ENCODE results near the gene SLC6A4. TPM values are rescaled to one million over a fixed set of nuclear protein-coding genes. Genes with fewer than 3 reads are reported as not detected.

Gene SLC6A4
- polyA plus RNA-seq, 1 of the 3 experiments (the other 2 are of a cell fraction) = 0.12 TPM

DNA sequence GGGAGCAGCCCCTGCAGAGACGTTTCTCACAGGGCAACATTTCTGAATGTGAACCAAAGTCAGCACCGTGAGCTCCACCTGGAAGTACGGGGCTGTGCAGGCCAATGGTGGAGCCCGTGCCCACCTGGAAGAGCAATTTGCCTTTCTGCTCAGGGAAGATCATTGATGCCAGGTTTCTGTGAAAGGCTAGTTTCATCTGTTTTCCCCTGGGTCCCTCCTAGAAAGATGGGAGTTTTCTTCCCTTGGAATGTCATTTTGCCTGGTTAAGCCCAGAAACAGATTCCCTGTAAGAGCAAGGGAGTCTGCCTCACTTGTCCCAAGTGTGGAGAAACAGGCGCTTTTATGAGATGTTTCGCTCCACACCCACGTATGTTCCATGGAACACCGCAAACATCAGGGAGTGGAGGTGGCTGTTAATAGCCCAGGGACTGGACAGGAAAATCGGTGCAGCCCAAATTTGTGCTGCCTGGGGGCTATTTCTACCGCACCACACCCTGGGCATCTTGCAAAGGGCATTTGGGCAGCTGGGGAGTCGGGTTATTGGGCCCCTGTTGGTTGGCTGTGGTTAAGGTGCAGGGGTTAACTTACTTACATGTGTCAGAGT, 2.6 kb downstream of the SLC6A4 start:
- Histone ChIP-seq H3K36me3 (replicated peaks in 1 of 2; ENCODE audit: control insufficient read depth in 1 of 2, insufficient read depth in 2 of 2, low read length in 1 of 2) (no peaks in the 10 kb centered on the region), H2AFZ (ENCODE audit: low read depth) (no peak overlapping the region), H3K27ac (ENCODE audit: low read depth in 2 of 2, low read length in 1 of 2) (no peak overlapping the region), H3K9me2 (no peaks in the 10 kb centered on the region), H3F3A (replicated peaks; ENCODE audit: insufficient read depth) (no peaks in the 10 kb centered on the region), H3K4me3 (ENCODE audit: low read depth in 2 of 2, low read length in 1 of 2) (no peak overlapping the region), H4K20me1 (ENCODE audit: insufficient read depth) (no peaks in the 10 kb centered on the region), H3K27me3 (ENCODE audit: insufficient read depth) (peaks cover 29% of the 10 kb centered on the region), H3K4me1 (ENCODE audit: control insufficient read depth in 1 of 2, insufficient read depth in 2 of 2, low read depth in 1 of 2, low read length in 1 of 2) (peaks cover 0 to 8% of the 10 kb centered on the region in 2 experiments; a peak in 1 of 4 replicates), H3K9ac (no peak overlapping the region), H3K4me2 (no peak overlapping the region), H3K79me2 (ENCODE audit: insufficient read depth) (no peaks in the 10 kb centered on the region), H3K9me3 (no peaks in the 10 kb centered on the region)
- TF ChIP-seq EZH2phosphoT487 (IDR thresholded peaks at IDR 0.05; ENCODE audit: borderline replicate concordance, low read depth) (no peak), SMC3 (IDR thresholded peaks at IDR 0.05; ENCODE audit: low read depth, low read length) (no peak), GATA2 (CRISPR knock-in tag; IDR thresholded peaks at IDR 0.05) (no peak), TCF12 (IDR thresholded peaks at IDR 0.05) (no peak), RFX5 (IDR thresholded peaks at IDR 0.05; ENCODE audit: low read length) (no peak), ELF1 (IDR thresholded peaks at IDR 0.05) (no peak), EP300 (IDR thresholded peaks at IDR 0.05; ENCODE audit: borderline replicate concordance in 1 of 2, low read depth in 1 of 2, low read length in 1 of 2) (no peak)
- ChIA-PET POLR2A (no interaction called here), CTCF (interaction anchor here (1.1 to 1.7 kb wide), 4 partner anchors 38 to 128 kb away, joined by 3 to 6 read pairs (median 4); no protein-coding TSS in a partner anchor)
- 63% methylated on average over 9 of the region's 11 CpGs for WGBS (ENCODE audit: low lambda C conversion rate)
- no peak for DNase-seq

DNA sequence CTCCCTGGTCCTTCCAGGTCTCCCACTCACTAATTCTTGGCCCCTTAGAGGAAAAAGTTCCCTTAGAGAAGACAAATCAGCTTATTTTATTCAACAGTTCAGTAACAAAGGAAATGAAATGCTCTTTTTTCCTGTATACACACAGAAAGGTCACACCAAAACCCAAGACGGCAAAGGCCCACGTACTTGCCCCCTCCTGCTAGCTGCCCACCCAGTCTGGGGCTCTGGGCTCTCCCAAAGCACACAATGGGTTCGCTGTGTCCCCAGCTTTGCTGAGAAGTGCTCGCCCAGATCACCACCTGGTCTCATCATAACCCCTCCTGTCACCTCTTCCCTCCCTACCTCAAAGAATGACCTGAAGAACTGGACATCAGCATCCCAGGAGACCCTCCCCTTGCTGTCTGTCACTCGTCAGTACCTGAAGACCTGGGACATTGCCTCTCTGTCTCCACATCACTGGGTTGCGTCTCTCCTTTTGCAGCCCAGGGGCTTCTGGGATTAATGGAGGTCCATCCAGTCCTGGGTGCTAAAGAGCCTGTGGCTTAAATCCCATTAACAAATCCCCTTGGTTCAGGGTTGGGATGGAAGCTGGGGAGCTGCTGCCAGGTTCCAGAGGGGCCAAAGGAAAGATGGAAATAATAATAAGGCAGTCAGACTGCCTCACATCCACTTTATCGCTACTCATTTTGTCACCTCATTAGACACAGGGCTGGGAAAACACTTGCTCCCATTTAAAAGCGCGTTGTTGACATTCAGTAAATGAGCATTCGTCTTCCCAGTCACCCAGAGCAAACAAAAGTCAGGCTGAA, 3.3 kb downstream of the SLC6A4 start:
- no peak for TF ChIP-seq SMC3 (IDR thresholded peaks at IDR 0.05; ENCODE audit: low read depth, low read length)
- no peak for TF ChIP-seq RCOR1 (IDR thresholded peaks at IDR 0.05; ENCODE audit: low read length)
- no peak for TF ChIP-seq FOXM1 (IDR thresholded peaks at IDR 0.05; ENCODE audit: low read depth)
- TF ChIP-seq EZH2phosphoT487 (IDR thresholded peaks at IDR 0.05; ENCODE audit: borderline replicate concordance, low read depth) = no peak
- no peak for TF ChIP-seq YY1 (IDR thresholded peaks at IDR 0.05; ENCODE audit: low read depth)
- TF ChIP-seq POLR2AphosphoS5 (IDR thresholded peaks at IDR 0.05; ENCODE audit: low read depth, low read length) = no peak
- no peak for TF ChIP-seq NFIC (IDR thresholded peaks at IDR 0.05; ENCODE audit: borderline replicate concordance)
- no peak for TF ChIP-seq FOSL2 (IDR thresholded peaks at IDR 0.05; ENCODE audit: borderline replicate concordance, low read depth)
- no peak for TF ChIP-seq TAF1 (IDR thresholded peaks at IDR 0.05; ENCODE audit: borderline replicate concordance, low read depth, low read length)
- no peak for TF ChIP-seq CHD2 (IDR thresholded peaks at IDR 0.05; ENCODE audit: low read length, partially characterized antibody)
- TF ChIP-seq, protein P1, sequence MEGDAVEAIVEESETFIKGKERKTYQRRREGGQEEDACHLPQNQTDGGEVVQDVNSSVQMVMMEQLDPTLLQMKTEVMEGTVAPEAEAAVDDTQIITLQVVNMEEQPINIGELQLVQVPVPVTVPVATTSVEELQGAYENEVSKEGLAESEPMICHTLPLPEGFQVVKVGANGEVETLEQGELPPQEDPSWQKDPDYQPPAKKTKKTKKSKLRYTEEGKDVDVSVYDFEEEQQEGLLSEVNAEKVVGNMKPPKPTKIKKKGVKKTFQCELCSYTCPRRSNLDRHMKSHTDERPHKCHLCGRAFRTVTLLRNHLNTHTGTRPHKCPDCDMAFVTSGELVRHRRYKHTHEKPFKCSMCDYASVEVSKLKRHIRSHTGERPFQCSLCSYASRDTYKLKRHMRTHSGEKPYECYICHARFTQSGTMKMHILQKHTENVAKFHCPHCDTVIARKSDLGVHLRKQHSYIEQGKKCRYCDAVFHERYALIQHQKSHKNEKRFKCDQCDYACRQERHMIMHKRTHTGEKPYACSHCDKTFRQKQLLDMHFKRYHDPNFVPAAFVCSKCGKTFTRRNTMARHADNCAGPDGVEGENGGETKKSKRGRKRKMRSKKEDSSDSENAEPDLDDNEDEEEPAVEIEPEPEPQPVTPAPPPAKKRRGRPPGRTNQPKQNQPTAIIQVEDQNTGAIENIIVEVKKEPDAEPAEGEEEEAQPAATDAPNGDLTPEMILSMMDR (IDR thresholded peaks at IDR 0.05) = no peak
- TF ChIP-seq, protein P2, sequence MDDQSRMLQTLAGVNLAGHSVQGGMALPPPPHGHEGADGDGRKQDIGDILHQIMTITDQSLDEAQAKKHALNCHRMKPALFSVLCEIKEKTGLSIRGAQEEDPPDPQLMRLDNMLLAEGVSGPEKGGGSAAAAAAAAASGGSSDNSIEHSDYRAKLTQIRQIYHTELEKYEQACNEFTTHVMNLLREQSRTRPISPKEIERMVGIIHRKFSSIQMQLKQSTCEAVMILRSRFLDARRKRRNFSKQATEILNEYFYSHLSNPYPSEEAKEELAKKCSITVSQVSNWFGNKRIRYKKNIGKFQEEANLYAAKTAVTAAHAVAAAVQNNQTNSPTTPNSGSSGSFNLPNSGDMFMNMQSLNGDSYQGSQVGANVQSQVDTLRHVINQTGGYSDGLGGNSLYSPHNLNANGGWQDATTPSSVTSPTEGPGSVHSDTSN (IDR thresholded peaks at IDR 0.05) = no peak
- no peak for TF ChIP-seq TCF12 (IDR thresholded peaks at IDR 0.05)
- TF ChIP-seq, protein P3, sequence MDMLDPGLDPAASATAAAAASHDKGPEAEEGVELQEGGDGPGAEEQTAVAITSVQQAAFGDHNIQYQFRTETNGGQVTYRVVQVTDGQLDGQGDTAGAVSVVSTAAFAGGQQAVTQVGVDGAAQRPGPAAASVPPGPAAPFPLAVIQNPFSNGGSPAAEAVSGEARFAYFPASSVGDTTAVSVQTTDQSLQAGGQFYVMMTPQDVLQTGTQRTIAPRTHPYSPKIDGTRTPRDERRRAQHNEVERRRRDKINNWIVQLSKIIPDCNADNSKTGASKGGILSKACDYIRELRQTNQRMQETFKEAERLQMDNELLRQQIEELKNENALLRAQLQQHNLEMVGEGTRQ (IDR thresholded peaks at IDR 0.05; ENCODE audit: borderline replicate concordance, low read depth, low read length) = no peak
- WGBS (ENCODE audit: low lambda C conversion rate) = 78% methylated on average over 10 of the region's 10 CpGs
- no peak overlapping the region for H3K9ac ChIP-seq
- peaks cover 0 to 8% of the 10 kb centered on the region in 2 experiments; a peak in 1 of 4 replicates for H3K4me1 ChIP-seq (ENCODE audit: control insufficient read depth in 1 of 2, insufficient read depth in 2 of 2, low read depth in 1 of 2, low read length in 1 of 2)
- DNase-seq = no peak
- POLR2A ChIA-PET = no interaction called here
- no peaks in the 10 kb centered on the region for H3K79me2 ChIP-seq (ENCODE audit: insufficient read depth)
- CTCF ChIA-PET = interaction anchor here (0.8 to 1.7 kb wide), 3 partner anchors 37 to 128 kb away, joined by 3 to 4 read pairs (median 4); no protein-coding TSS in a partner anchor
- peaks cover 29% of the 10 kb centered on the region for H3K27me3 ChIP-seq (ENCODE audit: insufficient read depth)
- no peaks in the 10 kb centered on the region for H3K9me2 ChIP-seq
- no peaks in the 10 kb centered on the region for H3K9me3 ChIP-seq
- no peaks in the 10 kb centered on the region for H3F3A ChIP-seq (replicated peaks; ENCODE audit: insufficient read depth)
- no peak overlapping the region for H3K4me3 ChIP-seq (ENCODE audit: low read depth in 2 of 2, low read length in 1 of 2)
- no peak overlapping the region for H3K27ac ChIP-seq (ENCODE audit: low read depth in 2 of 2, low read length in 1 of 2)
- no peak overlapping the region for H3K4me2 ChIP-seq
- no peaks in the 10 kb centered on the region for H4K20me1 ChIP-seq (ENCODE audit: insufficient read depth)
- no peak overlapping the region for H2AFZ ChIP-seq (ENCODE audit: low read depth)
- H3K36me3 ChIP-seq (replicated peaks in 1 of 2; ENCODE audit: control insufficient read depth in 1 of 2, insufficient read depth in 2 of 2, low read length in 1 of 2) = no peaks in the 10 kb centered on the region
